ENCODE results near the gene DNM3.

The DNM3 gene

GRCh38 chr1:171904778-171905450 lies 63.6 kb downstream of the DNM3 start:
- TF ChIP-seq, protein P1, sequence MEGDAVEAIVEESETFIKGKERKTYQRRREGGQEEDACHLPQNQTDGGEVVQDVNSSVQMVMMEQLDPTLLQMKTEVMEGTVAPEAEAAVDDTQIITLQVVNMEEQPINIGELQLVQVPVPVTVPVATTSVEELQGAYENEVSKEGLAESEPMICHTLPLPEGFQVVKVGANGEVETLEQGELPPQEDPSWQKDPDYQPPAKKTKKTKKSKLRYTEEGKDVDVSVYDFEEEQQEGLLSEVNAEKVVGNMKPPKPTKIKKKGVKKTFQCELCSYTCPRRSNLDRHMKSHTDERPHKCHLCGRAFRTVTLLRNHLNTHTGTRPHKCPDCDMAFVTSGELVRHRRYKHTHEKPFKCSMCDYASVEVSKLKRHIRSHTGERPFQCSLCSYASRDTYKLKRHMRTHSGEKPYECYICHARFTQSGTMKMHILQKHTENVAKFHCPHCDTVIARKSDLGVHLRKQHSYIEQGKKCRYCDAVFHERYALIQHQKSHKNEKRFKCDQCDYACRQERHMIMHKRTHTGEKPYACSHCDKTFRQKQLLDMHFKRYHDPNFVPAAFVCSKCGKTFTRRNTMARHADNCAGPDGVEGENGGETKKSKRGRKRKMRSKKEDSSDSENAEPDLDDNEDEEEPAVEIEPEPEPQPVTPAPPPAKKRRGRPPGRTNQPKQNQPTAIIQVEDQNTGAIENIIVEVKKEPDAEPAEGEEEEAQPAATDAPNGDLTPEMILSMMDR (IDR thresholded peaks at IDR 0.05; ENCODE audit: extremely low read depth, missing control alignments) = no peak
- no peak for DNase-seq (ENCODE audit: low spot score)

GRCh38 chr1:171909711-171910110 lies 68.4 kb downstream of the DNM3 start:
- TF ChIP-seq, protein P1 (IDR thresholded peaks at IDR 0.05; ENCODE audit: extremely low read depth, missing control alignments) = no peak
- DNase-seq (ENCODE audit: low spot score) = no peak

GRCh38 chr1:171910786-171911185 lies 69.5 kb downstream of the DNM3 start:
- DNase-seq (ENCODE audit: low spot score) = no peak
- TF ChIP-seq, protein P1 (IDR thresholded peaks at IDR 0.05; ENCODE audit: extremely low read depth, missing control alignments) = no peak

GRCh38 chr1:171911506-171911905 lies 70.2 kb downstream of the DNM3 start:
- TF ChIP-seq, protein P1 (IDR thresholded peaks at IDR 0.05; ENCODE audit: extremely low read depth, missing control alignments) = no peak
- DNase-seq (ENCODE audit: low spot score) = no peak

DNA sequence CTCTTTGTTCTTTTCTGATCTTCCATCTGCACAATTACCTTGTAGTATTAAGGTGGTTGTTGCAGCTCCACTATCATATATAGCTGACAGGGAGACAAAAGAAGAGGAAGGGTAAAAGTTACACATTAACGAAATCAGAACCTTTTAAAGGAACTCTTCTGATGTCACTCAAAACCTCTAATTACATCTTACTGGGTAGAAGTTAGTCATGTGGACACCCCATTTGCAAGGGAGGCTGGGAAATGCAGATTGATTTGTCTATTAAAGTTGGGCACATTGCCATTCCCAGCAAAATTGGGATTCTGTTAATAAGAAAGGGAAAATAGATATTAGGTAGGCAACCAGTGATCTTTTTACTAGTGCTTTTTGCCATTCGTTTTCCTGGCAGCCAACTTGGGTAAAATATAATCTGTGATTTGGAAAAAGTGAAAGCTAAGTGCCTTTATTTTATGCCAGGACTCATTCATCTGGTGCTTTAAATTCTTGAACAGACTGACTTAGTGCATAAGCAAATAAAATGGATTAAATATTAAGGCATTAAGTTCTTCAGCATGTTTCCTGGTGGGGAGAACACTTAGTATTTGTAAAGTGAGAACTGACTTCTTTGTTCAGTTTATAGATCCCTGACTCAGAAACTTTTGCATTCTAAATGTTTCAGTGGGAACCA lies 71.3 kb downstream of the DNM3 start:
- DNase-seq (ENCODE audit: low spot score) = no peak
- TF ChIP-seq, protein P1 (IDR thresholded peaks at IDR 0.05; ENCODE audit: extremely low read depth, missing control alignments) = no peak

DNA sequence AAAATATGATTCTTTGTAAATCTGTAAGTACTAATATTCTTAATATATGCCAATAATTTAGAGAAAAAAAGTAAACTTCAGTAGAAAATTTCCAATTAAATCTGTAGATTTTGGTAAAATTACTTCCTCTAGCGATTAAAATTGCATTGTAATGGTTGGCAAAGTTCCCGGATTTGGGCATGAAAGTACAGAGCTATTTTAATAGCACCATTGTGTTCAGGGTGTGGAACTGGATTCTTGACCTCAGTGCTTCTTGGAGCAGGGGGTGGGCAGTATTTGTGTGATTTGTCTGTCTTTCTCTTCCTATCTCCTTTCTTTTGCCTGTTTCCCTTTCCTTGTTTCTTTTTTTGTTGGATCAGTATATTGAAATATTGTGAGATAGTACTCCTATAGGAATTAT lies 72.1 kb downstream of the DNM3 start:
- TF ChIP-seq, protein P1 (IDR thresholded peaks at IDR 0.05; ENCODE audit: extremely low read depth, missing control alignments) = no peak
- no peak for DNase-seq (ENCODE audit: low spot score)

DNA sequence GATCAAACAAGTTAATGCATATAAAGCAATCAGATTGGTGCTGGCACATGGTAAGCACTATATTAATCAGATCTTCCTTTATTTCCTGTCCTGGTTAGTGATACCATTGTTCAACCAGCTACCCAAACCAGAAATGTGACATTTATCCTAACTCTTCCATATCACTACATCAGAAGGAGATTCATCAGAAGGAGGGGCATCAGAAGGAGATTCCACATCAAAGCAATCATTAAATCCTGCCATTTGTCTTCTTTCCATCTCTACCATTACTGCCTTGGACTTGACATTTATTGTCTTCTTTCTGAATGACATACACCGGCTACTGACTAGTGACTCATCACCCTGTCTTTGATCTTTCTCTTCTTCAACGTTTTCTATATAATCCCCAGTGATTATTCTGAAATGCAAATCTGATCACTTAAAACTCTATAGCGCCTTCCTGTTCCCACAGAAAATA lies 75.0 kb downstream of the DNM3 start:
- TF ChIP-seq, protein P1 (IDR thresholded peaks at IDR 0.05; ENCODE audit: extremely low read depth, missing control alignments) = no peak
- DNase-seq (ENCODE audit: low spot score) = no peak
